ENCODE data around the gene BEST3.

DNA sequence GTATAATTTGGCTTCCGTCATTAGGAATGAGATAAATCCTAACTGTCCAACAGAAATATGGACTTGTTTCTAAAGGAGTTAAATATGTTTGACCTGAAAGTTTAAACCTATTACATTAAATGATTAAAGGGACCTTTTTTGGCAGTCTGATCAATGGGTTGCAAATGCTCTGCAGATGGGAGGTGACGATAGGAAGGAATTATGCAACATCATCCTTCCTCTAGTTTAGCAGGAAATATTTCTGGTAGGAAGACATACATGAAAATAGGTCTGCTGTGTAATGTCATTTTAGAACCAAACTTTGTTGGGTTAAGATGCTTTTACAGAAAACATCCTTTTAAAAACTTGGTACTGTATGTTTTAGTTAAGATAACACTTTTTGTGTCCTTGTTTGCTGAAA is 91.0 kb downstream of the BEST3 start:
- TF ChIP-seq, protein P1, sequence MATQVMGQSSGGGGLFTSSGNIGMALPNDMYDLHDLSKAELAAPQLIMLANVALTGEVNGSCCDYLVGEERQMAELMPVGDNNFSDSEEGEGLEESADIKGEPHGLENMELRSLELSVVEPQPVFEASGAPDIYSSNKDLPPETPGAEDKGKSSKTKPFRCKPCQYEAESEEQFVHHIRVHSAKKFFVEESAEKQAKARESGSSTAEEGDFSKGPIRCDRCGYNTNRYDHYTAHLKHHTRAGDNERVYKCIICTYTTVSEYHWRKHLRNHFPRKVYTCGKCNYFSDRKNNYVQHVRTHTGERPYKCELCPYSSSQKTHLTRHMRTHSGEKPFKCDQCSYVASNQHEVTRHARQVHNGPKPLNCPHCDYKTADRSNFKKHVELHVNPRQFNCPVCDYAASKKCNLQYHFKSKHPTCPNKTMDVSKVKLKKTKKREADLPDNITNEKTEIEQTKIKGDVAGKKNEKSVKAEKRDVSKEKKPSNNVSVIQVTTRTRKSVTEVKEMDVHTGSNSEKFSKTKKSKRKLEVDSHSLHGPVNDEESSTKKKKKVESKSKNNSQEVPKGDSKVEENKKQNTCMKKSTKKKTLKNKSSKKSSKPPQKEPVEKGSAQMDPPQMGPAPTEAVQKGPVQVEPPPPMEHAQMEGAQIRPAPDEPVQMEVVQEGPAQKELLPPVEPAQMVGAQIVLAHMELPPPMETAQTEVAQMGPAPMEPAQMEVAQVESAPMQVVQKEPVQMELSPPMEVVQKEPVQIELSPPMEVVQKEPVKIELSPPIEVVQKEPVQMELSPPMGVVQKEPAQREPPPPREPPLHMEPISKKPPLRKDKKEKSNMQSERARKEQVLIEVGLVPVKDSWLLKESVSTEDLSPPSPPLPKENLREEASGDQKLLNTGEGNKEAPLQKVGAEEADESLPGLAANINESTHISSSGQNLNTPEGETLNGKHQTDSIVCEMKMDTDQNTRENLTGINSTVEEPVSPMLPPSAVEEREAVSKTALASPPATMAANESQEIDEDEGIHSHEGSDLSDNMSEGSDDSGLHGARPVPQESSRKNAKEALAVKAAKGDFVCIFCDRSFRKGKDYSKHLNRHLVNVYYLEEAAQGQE (IDR thresholded peaks at IDR 0.05; ENCODE audit: insufficient read depth in 1 of 2, low read depth in 2 of 2, low read length in 2 of 2): no peak
- no peak for TF ChIP-seq POLR2AphosphoS5 (IDR thresholded peaks at IDR 0.05; ENCODE audit: low read depth, low read length)
